Hematopoietic multipotent progenitor cell treated with erythropoietin and hydrocortisone succinate and interleukin-3 and kit ligand, for 8 days (in vitro differentiated cells): Measurements from ENCODE around the gene CEP104.

Source experiments
- DNase-seq: peaks from one replicate; pipeline ENCODE4 v3.0.0-alpha.2; 2015

Gene CEP104

GRCh38 chr1:3864884-3865283, 7.9 kb upstream of the CEP104 start:
- DNase-seq: no peak

DNA sequence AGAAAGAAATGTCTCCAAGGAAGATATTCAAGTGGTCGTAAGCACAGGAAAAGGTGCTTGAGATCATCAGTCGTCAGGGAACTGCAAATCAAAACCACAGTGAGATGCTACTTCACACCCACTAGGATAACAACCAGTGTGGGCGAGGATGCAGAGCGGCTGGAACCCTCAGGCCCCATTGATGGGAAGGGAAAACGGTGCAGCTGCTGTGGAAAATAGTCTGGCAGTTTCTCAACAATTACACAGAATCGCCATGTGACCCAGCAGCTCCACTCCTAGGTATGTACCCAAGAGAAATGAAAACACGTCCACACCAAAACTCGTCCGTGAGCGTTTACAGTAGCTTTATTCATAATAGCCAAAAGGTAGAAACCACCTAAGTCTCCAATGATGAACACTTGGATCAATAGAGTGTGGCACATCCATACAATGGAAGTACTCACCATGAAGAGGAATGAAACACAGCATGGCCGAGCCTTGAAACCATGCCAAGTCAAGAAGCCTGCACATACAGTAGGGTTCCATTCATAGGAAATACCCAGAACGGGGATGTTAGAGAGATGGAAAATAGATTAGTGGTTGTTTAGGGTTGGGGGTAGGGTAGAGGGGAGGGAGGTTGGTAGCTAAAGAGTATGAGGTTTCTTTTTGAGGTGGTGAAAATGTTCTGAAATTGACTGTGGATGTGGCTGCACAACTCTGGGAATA, 6.4 kb upstream of the CEP104 start:
- no peak for DNase-seq

- peak; percentile 61 for DNase-seq
Measured at GRCh38 chr1:3858231-3858981, 1.4 kb upstream of the CEP104 start.

DNA sequence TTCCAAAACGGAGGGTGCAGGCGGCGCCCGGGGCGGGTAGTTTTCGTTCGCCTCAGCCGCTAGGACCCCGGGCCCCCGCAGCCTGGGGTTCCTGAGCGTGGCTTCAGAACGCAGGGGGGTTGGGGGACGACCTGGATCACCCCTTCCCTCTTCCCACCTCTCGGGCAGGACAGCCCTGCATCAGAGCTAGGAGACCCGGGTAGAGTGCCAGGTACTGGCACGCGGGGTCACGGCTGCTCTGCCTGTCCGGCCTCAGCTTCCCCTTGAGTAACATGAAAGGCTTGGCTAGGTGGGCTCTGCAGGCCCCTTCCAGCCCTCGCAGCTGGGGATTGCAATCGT, 749 bp upstream of the CEP104 start:
- DNase-seq: no peak

DNA sequence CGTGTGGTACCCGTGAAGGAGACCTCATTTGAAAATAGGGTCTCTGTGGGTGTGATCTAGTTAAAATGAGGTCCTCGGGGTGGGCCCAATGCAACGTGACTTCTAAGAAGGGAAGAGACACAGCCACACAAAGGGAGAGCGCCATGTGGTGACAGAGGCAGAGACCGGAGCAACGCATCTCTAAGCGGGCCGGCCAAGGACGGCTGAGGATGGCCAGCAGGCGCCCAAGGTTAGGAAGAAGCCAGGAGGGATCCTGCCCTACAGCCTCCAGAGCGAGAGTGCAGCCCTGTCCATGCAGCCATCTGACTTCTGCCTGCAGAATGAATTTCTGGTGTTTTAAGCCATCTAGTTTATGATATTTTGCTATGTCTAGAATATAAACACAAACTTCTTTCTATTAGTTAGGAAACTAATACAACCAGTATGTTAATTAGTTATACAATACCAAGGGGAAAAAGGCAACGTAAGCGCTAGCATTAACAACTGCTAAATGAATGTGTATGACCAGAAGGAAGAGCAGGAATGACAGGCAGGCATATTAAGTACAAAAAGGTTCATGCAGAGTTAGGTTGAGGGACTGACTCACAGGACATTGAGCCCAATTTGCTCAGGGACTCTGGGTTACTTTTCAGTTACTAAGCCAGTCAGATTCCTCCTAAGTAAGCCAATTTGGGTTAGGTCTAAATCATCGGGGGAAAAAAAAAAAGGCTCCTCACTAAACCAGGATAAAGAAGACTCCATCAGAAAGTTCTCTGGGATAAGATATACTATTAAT, 4.1 kb downstream of the CEP104 start:
- no peak for DNase-seq

GRCh38 chr1:3852091-3852490, 4.9 kb downstream of the CEP104 start:
- no peak for DNase-seq

DNA sequence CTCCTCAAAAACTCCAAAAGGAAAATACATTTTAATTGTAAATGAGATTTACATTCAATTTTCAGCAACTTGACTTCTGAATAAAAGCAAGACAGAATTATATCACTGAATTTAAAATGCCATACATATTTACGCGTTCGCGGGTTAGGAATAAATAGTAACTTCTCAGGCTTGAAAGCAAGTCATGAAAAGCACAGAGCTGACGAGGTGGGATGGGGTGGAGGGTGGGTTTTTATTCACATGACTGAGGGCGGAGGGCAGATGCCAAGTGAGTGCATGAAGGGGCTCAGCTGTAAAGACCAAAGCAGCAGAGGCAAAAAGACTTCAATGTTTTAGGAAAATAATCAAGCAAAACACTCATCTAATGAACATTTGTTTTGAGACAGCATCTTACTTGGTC, 5.7 kb downstream of the CEP104 start:
- no peak for DNase-seq

DNA sequence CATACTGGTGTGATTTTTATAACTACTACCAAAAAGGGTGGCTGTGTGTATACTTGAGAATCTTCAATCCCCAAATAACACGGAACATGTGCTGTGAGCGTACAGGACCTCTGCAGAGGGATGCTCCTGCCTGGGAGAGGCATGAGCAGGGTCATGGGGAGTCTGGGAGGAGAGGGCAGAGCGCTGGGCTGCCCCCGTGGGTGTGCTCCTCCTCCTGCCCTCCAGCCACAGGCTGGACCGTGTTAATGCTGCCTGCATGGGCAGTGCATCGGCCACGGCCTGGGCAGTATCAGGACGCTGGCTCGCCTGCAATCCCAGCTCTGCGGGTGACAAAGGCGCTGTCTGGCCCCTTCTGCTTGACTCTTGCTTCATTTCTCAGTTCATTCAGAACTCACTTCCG, 6.2 kb downstream of the CEP104 start:
- no peak for DNase-seq

GRCh38 chr1:3847081-3847480, 9.9 kb downstream of the CEP104 start:
- DNase-seq: no peak

- DNase-seq: no peak
Measured at GRCh38 chr1:3846541-3846940, 10.5 kb downstream of the CEP104 start.

DNA sequence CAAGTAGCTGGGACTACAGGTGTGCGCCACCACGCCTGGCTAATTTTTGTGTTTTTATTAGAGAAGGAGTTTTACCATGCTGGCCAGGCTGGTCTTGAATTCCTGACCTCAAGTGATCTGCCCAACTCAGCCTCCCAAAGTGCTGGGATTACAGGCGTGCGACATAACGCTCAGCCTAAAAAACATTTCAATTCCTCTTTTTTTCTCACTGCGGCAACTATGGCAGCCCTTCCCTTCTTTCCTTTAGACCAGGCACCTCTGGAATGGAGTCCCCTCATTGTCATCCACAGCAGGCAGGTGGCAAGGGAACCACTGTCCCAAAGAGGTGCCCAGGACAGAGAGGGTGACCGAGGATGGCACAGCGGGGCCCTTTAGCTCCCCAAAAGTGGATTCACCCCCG, 14.1 kb downstream of the CEP104 start:
- DNase-seq: no peak

GRCh38 chr1:3841491-3841890, 15.5 kb downstream of the CEP104 start:
- no peak for DNase-seq

DNA sequence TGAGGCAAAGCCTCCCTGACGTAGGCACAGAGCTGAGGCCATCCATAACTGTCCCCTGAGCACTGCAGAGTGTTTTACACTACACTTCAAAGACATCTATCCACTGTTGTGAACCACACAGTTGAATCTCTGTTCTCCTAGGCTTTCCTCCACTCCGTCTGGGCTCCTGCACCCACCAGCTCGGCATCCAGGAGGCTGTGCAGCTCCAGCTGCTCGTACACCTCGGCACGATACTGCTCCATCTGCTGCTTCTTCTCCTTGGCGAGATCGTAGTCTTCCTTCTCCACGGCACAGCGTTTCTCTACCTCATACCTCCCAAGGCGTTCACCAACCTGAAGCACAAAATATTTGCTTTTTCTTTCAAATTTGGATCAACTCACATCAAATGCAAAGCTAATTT, 18.2 kb downstream of the CEP104 start:
- DNase-seq: no peak

- no peak for DNase-seq
Measured at GRCh38 chr1:3837685-3838084, 19.3 kb downstream of the CEP104 start.

DNA sequence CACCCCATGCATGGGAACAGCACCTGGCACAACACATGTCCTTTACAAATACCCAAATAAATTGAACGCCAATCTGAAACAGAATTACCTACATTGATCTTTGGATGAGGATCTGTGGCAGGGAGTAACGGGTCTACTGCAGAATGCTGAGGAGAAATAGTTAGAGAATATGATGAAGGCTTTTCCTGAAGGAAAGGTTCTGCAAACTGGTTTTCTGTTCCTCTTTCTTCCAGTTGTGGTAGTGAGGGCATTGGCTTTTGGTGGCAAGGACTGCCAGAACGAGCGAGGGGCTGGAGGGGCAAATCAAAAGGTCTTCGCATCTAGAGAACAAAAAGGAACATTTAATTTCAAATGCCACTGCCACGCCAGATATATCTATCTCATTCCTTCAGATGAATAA, 19.8 kb downstream of the CEP104 start:
- no peak for DNase-seq

- no peak for DNase-seq
Measured at GRCh38 chr1:3836421-3836820, 20.6 kb downstream of the CEP104 start.

GRCh38 chr1:3834701-3835100, 22.3 kb downstream of the CEP104 start:
- DNase-seq: no peak

- no peak for DNase-seq
Measured at GRCh38 chr1:3831689-3832088, 25.3 kb downstream of the CEP104 start.

DNA sequence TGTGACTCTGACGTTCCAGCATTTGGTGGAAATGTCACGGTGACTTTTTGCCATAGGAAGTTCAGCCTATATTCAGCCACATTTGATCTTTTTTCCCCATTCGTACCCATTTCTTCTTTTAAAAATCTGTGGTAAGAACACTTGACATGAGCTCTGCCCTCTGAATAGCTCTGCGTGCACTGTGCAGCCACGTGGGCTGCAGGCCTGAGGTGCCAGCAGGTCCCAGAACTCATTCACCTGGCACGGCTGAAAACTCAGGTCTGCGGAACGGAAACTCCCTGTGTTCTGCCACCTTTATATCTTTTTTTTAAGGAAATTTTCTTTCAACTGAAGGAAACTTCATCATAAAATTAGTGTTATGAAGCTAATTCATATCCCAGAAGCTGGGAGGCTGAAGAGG, 28.6 kb downstream of the CEP104 start:
- DNase-seq: no peak

DNA sequence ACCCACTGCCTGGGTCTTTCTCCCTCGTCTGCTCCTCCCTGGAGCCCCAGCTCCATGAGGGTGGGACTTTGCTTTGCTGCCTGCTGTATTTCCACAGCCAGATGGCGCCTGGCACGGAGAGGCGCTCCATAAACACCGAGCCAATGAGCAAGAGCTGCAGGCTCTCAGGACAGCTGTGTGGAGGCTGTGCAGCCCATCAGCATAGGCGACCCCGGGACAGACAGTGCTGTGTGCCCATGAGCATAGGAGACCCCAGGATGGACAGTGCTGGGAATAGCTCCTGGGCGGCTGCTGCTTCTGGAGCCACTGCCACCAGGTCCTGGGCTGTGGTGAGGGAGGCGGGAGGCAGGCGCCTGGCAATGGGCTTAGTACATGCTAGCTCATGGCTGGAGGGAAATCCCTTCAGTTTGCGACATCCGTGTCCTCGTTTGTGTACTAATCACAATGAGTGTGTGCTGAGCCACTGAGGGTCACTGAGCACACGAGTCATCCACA, 29.2 kb downstream of the CEP104 start:
- no peak for DNase-seq

DNA sequence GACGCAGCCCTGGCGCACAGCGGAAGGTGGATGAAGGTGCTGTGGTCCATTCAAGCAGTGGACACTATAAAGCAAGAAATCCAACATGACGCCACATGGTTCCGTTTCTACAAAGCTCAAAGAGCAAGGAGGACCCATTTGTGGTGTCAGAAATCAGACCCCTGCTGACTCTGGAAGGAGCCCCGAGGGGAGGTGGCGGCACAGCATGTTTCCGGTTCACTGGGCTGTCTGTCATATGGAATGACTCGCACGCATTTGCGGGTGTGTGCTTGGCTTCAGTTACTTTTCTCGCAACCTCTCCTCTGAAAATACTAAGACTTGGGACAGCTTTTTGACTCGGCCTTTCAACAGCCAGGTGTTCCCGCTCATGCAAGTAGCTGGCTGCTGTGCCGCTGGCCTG, 31.7 kb downstream of the CEP104 start:
- no peak for DNase-seq

- no peak for DNase-seq
Measured at GRCh38 chr1:3824650-3825049, 32.4 kb downstream of the CEP104 start.

- no peak for DNase-seq
Measured at GRCh38 chr1:3822421-3822820, 34.6 kb downstream of the CEP104 start.

DNA sequence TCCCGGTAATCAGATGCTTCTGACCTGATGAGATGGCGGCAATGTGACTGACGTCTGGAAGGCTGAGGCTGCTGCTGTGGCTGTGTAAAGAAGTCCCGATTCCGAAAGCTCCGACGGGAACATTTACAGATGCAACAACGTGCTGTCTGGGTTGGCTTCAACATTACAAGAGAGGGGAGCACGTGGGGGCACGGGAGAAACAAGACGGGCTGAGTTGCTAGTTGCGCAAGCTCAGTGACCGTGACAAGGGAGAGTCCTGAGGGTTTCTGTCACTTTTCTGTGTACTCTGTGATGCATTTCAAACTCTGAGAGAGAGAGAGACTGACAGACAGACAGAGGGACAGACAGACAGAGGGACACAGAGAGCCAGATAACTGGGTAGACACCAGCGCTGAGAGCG, 35.1 kb downstream of the CEP104 start:
- no peak for DNase-seq
